Stimulated activated CD8-positive, alpha-beta memory T cell treated with anti-CD3 and anti-CD28 coated beads, Interleukin-4, amount 100 ng/mL, for 1 hour (primary cell): ENCODE data around the gene FOLR1.
"Not testable (repeated sequence)": the region's sequence is repeated elsewhere in the genome, so short reads cannot be mapped to it uniquely, and the experiment has no call there.

Source experiments
- DNase-seq, 2 donors: peaks; one replicate each; pipeline ENCODE4 v3.0.0-alpha.2; 2020; ENCODE audit warnings: low read depth in 2 of 2, low spot score in 1 of 2

The FOLR1 gene

DNA sequence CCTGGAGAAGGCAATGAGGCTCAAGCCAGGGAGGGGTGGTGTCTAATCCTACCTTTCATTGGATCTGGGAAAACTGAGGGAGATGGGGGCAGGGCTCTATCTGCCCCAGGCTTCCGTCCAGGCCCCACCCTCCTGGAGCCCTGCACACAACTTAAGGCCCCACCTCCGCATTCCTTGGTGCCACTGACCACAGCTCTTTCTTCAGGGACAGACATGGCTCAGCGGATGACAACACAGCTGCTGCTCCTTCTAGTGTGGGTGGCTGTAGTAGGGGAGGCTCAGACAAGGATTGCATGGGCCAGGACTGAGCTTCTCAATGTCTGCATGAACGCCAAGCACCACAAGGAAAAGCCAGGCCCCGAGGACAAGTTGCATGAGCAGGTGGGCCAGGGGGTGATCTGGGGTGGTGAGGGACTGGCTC is at the start of gene FOLR1:
TSS of gene FOLR1 (plus strand) at position 180 of the 421 bp plus-strand sequence. CDS start at position 214, 34 bp downstream.
- no peak for DNase-seq

DNA sequence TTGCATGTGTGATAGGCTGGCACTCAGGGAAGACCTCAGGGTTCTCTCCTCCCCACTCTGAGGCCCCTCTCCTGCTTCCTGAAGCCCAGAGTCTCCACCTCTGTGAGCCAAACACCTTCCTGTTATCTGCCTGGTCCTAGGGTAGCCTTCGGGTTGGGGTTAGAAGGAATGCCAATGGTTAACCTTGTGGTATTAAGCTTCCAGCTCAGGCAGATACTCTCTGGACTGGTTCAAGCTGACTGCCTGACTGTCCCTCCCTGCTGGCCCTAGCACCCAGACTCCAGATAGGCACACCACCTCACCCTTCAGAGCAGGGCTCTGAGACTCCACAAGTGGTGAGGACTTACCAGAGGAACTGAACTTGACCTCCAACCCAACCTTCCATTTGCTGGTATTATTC is 49.4 kb upstream of the FOLR1 start:
- not testable (repeated sequence) for DNase-seq

DNA sequence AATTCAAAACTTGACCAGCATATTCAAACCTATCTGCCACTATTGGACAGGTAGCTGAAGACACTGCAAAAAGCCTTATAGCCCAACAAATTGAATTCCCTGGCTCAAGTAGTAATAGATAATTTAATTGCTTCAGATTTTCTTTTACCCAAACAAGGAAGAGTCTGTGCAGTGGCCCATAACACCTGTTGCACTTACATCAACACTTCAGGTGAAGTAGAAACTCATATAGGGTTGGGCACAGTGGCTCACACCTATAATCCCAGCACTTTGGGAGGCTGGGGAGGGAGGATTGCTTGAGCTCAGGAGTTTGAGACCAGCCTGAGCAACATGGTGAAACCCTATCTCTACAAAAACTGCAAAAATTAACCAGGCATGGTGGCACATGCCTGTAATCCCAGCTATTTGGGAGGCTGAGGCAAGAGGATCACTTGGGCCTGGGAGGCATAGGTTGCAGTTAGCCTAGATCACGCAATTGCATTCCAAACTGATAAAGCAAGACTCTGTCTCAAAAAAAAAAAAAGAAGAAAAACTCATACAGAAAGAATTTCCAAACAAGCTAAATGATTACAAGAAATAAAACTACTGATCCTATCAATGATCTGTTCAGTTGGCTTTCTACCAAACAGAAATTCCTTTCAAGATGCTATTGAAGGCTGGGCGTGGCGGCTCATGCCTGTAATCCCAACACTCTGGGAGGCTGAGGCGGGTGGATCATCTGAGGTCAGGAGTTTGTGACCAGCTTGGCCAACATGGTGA is 47.0 kb upstream of the FOLR1 start:
- DNase-seq = no peak

DNA sequence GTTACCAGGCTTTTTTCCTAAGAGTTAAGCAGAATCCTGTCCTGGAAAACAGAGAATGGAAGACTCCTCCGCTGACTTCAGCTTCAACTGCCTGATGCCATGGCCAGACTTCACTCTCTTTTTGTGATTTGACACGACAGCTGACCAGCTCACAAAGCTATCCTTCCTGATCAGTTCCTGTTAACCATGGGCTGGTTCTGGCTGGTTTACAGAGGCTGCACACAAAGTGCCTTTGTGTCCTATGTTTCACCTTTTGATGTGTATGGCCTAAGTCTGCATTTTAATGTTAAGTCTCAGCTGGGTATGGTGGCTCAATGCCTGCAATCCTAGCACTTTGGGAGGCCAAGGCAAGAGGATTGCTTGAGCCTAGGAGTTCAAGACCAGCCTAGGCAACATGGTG is 45.3 kb upstream of the FOLR1 start:
- no peak for DNase-seq

DNA sequence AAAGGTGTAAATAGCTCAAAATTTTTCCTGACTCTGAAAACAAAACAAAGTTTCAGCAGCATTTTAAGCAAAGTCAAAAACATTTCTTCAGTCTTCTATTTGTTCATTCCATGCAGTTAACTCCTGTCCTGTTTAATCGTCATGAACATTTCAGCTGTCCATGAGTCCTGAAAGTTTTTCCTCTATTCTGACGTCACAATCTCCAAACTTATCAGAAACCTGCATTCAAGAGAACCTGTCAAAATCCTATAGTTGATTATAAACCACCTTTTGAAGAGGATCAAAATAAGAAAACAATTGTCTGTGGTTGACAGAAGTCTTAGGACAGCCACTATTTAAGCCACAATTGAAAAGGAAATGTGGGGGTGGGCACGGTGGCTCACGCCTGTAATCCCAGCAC is 41.1 kb upstream of the FOLR1 start:
- DNase-seq = no peak

DNA sequence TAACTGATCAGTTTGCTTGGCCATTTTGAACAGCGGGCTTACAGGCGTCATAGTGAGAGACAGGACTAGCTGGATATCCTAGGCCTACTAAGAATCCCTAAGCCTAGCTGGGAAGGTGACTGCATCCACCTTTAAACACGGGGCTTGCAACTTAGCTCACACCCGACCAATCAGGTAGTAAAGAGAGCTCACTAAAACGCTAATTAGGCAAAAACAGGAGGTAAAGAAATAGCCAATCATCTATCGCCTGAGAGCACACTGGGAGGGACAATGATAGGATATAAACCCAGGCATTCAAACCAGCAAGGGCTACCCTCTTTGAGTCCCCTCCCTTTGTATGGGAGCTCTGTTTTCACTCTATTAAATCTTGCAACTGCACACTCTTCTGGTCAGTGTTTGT is 38.1 kb upstream of the FOLR1 start:
- DNase-seq = not testable (repeated sequence)

DNA sequence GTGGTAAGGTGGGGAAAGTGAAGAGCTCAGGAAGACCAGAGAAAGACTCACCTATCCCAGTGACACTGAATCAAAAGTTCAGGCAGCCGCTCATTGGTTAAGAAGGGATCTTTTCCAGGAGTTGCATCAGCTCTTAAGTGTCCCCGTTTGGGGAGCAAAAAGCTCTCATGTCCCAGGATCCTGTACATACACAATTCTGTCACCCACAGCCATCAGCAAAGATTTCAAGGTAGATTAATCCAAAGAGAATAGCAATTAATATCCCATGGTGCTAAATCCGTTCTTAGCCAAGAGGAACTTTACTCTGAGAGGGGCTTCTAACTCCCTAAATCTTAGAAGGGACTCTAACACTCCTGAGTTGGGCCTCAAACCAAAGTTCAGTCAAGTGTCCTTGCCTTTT is 37.1 kb upstream of the FOLR1 start:
- DNase-seq = no peak

DNA sequence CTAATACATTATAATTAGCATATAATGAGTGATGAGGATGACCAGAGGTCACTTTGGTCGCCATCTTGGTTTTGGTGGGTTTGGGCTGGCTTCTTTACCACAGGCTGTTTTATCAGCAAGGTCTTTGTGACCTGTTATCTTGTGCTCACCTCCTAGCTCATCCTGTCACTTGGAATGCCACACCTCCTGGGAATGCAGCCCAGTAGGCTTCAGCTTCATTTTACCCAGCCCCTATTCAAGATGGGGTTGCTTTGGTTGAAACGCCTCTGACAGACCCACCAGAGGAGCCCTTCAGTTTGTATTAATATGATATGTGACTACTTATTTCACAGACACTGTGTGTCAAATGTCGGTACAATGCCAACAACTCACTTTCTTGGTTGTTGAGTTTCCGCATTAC is 36.2 kb upstream of the FOLR1 start:
- no peak for DNase-seq

DNA sequence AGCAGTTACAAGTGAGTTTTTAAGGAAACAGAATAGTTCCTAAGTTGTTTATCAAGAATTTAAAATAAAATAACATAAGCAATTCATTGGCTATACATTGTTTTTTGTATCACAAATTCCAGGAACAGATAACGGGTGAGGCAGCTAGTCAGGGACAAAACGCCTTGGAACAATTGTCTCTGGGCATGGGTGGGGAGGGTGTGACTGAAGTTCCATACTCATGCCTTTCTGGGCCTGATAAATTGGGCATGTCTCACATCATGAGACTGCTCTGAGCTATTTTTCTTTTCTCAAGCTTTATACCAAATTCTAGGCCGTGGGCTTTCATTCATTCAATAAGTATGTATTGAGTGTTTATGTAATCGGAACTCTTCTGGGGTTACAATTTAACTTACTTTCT is 34.8 kb upstream of the FOLR1 start:
- no peak for DNase-seq

DNA sequence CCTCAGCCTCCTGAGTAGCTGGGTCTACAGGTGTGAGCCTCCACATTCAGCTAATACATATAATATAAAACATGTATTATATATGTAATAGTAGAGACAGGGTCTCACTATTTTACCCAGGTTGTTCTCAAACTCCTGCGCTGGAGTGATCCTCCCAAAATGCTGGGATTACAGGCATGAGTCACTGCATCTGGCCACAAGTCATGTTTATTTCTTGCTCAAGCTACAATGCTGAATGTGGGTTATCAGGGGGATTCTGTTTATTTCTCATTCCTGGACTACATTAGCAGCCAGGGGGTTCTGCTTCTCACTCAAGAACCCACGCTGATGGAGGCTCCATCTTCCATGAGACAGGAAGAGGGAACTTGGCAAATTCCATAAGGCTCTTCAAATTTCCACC is 31.6 kb upstream of the FOLR1 start:
- no peak for DNase-seq

DNA sequence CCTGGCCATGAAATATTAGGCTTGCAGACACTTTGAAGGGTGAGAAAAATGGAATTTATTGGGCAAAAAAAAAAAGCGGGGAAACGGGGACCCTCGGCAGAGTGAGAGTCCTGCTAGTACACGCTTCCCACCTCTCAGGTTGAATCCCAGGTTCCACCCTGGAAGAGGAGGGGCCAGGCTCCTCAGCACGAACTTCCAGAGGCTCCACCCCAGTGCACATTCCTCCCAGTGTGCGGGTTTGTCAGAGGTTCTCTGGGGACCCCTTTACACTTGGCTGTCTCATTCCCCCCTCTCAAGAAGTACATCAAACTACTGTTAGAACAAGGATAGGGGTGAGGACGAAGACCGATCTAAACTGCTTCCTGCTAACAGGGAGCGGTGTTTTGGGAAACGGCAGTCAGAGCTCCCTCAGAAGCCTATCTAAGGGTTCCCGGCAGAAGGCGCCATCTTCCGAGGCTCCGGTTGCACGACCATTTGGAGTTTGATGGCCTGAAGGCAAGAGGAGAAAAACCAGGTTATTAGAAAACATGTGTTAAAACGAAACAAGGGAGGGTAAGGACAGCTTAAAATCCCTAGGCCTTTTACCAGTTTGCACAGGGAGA is 28.9 kb upstream of the FOLR1 start:
- no peak for DNase-seq

DNA sequence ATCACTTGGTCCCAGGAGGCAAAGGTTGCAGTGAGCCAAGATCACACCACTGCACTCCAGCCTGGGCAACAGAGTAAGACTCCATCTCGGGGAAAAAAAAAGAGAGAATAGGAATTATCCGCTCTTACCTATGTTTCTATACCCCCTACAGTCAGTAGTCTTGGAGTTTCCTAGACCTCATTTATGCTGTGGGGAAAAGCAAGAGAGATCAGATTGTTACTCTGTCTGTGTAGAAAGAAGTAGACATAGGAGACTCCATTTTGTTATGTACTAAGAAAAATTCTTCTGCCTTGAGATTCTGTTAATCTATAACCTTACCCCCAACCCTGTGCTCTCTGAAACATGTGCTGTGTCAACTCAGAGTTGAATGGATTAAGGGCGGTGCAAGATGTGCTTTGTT is 27.8 kb upstream of the FOLR1 start:
- DNase-seq = not testable (repeated sequence)

DNA sequence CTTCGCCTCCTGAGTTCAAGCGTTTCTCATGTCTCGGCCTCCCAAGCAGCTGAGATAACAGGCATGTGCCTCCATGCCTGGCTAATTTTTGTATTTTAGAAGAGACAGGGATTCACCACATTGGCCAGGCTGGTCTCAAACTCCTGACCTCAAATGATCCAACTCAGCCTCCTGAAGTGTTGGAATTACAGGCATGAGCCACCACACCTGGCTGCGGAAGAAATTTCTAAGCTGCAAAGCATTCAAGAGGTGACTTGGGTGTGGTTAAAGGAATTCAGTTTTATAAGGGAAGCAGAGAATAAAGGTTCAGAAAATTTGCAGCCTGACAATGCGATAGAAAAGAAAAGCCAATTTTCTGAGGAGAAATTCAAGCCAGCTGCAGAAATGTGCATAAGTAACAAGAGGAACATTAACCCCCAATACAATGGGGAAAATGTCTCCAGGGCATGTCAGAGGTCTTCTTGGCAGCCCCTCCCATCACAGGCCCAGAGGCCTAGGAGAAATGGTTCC is 22.8 kb upstream of the FOLR1 start:
- not testable (repeated sequence) for DNase-seq

DNA sequence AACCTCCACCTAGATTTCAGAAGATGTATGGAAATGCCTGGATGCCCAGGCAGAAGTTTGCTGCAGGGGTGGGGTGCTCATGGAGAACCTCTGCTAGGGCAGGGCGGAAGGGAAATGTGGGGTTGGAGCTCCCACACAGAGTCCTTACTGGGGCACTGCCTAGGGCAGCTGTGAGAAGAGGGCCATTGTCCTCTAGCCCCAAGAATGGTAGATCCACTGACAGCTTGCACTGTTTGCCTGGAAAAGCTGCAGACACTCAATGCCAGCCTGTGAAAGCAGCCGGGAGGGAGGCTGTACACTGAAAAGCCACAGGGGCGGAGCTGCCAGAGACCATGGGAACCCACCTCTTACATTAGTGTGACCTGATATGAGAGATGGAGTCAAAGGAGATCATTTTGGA is 22.2 kb upstream of the FOLR1 start:
- DNase-seq = not testable (repeated sequence)

DNA sequence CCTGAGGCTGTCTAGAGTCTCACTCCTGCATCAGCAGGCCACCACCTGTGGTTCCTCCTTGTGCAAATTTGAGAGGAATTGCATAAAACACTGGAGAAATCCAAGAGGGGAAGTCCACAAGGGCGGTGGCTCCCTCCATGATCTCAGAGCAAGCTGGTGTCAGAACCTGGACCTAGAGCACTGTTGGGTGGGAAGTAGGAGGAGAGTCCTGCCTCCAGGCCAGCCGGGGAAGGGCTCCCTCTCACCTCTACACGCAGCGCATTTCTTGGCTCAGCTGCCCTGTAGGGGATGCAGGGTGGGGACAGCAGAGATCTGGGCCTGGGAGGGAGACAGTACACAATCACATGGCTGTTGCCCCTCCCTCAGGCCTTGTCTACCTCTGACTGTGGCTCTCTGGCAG is 19.9 kb upstream of the FOLR1 start:
- not testable (repeated sequence) for DNase-seq

DNA sequence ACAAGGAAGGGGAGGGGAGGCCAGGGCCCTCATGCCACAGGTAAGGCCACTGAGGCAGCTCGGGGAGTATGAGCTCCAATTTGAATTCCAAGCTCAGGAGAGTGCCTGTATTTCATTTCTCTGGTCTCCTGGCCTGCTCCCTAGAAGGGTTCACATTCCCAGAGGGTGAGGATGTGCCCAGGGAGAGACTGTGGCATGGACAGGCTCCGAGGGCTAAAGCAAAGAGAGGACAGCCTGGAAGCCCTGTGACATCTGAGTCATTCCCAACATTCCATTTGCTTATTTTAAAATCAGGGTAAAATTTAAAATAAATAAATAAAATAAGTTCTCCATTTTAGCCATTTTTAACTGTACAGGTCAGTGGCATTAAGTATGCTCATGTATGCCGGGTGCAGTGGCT is 18.6 kb upstream of the FOLR1 start:
- no peak for DNase-seq

DNA sequence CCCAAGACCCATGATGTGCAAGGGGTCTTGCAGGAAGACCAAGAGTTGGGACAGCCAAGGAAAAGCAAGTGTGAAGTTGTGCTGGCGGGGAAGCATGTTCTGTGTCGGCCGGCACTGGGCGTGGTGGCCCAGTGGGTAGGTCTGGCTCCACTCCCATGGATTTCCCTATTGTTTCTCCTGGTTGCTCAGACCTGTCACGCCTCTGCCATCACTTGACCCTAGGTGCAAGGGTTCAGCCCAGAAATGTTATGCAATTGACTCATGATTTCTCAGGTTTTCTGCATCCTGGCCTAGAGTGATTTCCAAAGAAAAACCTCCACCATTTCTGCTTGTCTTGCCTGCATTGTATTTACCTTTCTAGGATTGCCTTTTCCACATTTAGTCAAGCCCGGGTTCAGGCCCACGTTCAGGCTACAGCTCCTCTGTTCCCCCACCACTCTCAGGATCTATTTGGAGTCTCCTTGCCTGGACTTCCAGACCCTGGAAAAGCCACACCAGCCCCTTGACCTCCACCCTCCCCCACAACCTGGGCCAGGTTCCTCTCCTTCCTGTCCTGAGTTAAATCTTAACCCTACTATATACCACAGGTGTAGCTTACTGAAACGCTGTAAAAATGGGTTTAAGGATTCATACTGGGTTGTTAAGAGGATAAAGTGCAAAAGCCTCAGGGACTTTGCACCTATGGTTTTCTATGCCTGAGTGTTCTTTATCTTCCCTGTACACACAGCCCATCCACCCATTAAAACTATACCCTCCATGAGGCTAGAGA is 17.5 kb upstream of the FOLR1 start:
- no peak for DNase-seq

DNA sequence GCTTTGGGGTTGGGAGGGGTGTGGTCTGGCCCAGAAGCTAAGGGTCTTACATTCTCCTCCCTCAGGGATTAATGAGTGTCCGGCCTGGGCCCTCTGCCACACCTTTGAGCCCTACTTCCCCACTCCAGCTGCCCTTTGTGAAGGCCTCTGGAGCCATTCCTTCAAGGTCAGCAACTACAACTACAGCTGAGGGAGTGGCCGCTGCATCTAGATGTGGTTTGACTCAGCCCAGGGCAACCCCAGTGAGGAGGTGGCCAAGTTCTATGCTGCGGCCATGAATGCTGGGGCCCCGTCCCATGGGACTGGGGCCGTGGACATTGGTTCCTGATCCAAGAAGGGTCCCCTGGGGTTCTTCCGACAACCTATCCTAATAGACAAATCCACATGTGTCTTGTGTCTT is 14.3 kb upstream of the FOLR1 start:
- no peak for DNase-seq

DNA sequence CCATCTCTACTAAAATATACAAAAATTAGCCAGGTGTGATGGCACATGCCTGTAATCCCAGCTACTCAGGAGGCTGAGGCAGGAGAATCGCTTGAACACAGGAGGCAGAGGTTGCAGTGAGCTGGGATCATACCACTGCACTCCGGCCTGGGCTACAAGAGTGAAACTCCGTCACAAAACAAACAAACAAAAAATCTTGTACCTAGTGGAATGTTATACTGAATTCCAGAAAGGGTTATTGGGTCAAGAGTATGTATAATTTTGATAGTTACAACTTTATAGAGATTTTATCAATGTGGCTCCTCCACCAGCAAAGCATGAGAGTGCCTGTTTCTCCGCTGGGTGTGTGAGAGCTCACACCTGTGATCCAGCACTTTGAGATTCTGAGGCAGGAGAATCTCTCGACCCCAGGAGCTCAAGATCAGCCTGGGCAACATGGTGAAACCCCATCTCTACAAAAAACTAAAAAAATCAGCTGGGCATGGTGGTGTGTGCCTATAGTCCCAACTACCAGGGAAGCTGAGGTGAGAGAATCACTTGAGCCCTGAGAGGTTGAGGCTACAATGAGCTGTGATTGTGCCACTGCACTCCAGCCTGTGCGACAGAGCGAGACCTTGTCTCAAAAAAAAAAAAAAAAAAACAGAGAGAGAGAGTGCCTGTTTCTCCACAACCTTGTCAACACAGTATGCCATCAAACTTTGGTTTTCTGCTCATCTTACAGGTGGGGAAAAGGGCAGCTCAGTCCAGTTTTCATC is 12.7 kb upstream of the FOLR1 start:
- DNase-seq = no peak

DNA sequence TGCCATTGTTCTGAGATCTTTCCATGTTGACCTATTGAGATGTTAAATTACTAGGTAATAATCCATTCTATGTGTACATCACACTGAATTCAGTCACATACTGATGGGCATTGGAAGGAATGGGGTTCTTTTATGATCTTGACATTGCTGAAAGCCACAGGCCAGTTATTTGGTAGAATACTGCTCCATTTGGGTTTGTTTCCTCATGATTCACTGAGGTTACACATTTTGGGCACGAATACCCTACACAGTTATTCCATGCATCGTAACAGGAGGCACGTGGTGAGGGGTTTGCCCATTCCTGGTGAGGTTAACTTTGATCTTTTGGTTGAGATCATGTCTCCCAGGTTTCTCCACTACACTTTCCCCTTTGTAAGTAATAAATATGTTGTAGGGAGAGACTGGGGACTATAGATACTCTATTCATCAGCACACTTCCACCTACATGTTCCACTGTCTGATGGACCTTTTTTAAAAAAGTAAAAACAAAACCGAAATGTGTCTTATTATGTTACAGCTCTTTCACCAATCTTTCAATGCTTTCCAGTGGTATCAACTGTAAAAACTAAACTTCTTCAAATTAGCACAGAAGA is 12.0 kb upstream of the FOLR1 start:
- no peak for DNase-seq
